MCF 10A (cell line): Measurements from ENCODE around the gene SORCS1. TPM values are rescaled to one million over a fixed set of nuclear protein-coding genes. Genes with fewer than 3 reads are reported as not detected.

ENCODE experiments used
- BruUV-seq: library from RNA; stranded (reverse); fragments of 400-500 nt; replicated peaks from 2 replicates; lab custom pipeline; 2021; lab: Mats Ljungman, UMichigan
- CTCF ChIA-PET: fragments of 300-600 bp; sonication (Branson Sonifier 250); formaldehyde crosslinking; extraction: SDS; loops from one replicate; lab custom pipeline; 2021; ENCODE audit warnings: antibody characterized with exemption, inconsistent platforms; lab: Yijun Ruan, JAX
- POLR2A ChIA-PET: fragments of 300-600, 350-650 bp; sonication (Branson Sonifier 250); formaldehyde crosslinking; extraction: SDS; loops from one replicate; lab custom pipeline; 2020; ENCODE audit warnings: antibody characterized with exemption, inconsistent platforms; lab: Yijun Ruan, JAX
- DNase-seq: peaks from one replicate; pipeline ENCODE4 v3.0.0-alpha.2; 2018; ENCODE audit not compliant: unreplicated experiment
- H3K27ac Mint-ChIP-seq: one replicate; pipeline ENCODE4 v1.8.0; 2022; ENCODE audit warnings: mild to moderate bottlenecking, low read depth, mixed read lengths; ENCODE audit not compliant: unreplicated experiment
- H3K27me3 Mint-ChIP-seq: one replicate; pipeline ENCODE4 v1.8.0; 2022; ENCODE audit warnings: mixed read lengths; ENCODE audit not compliant: insufficient read depth, unreplicated experiment
- H3K36me3 Mint-ChIP-seq: one replicate; pipeline ENCODE4 v1.8.0; 2022; ENCODE audit warnings: mild to moderate bottlenecking, moderate library complexity, mixed read lengths; ENCODE audit not compliant: insufficient read depth, unreplicated experiment
- H3K4me1 Mint-ChIP-seq: one replicate; pipeline ENCODE4 v1.8.0; 2022; ENCODE audit warnings: mixed read lengths; ENCODE audit not compliant: insufficient read depth, unreplicated experiment
- H3K4me3 Mint-ChIP-seq: one replicate; pipeline ENCODE4 v1.8.0; 2022; ENCODE audit warnings: mild to moderate bottlenecking, moderate library complexity, mixed read lengths; ENCODE audit not compliant: unreplicated experiment
- H3K9me3 Mint-ChIP-seq: one replicate; pipeline ENCODE4 v1.8.0; 2022; ENCODE audit warnings: mixed read lengths; ENCODE audit not compliant: unreplicated experiment
- CTCF ChIP-seq: fragments of 200-600 bp; IDR thresholded peaks from one replicate; pipeline ENCODE4 v1.8.0; 2022; ENCODE audit warnings: antibody characterized with exemption, mild to moderate bottlenecking; ENCODE audit not compliant: unreplicated experiment
- intact Hi-C: fragments of 100-400 bp; cut with micrococcal nuclease; formaldehyde crosslinking; loops from 2 replicates; pipeline ENCODE4 v1.14.1; 2022
- total RNA-seq: library from RNA; stranded (reverse); gene quantifications from 2 replicates; pipeline ENCODE4 v1.2.3, GENCODE V29; 2022

Gene SORCS1
- total RNA-seq, 1 experiment from 2014 or later: 0.54 TPM

GRCh38 chr10:107075117-107075516 is 89.4 kb downstream of the SORCS1 start:
- ChIA-PET CTCF (no interaction called here), POLR2A (no interaction called here)
- Mint-ChIP-seq H3K27me3 (no peaks in the 10 kb centered on the region), H3K4me1 (peaks cover 11% of the 10 kb centered on the region), H3K4me3 (no peak overlapping the region), H3K27ac (no peak overlapping the region), H3K9me3 (no peaks in the 10 kb centered on the region), H3K36me3 (no peaks in the 10 kb centered on the region)
- intact Hi-C loops: no loop called here
- BruUV-seq: no TSS peak
- no peak for TF ChIP-seq CTCF
- no peak for DNase-seq

GRCh38 chr10:107072786-107073185 is 91.7 kb downstream of the SORCS1 start:
- no peak overlapping the region for H3K27ac Mint-ChIP-seq
- no peaks in the 10 kb centered on the region for H3K27me3 Mint-ChIP-seq
- no peak for DNase-seq
- no peak overlapping the region for H3K4me3 Mint-ChIP-seq
- no peaks in the 10 kb centered on the region for H3K36me3 Mint-ChIP-seq
- H3K4me1 Mint-ChIP-seq: peaks cover 11% of the 10 kb centered on the region
- BruUV-seq: no TSS peak
- no peak for TF ChIP-seq CTCF
- H3K9me3 Mint-ChIP-seq: no peaks in the 10 kb centered on the region
- ChIA-PET CTCF (no interaction called here), POLR2A (no interaction called here)
- intact Hi-C loops: no loop called here

- no peaks in the 10 kb centered on the region for H3K36me3 Mint-ChIP-seq
- POLR2A ChIA-PET: no interaction called here
- BruUV-seq: no TSS peak
- H3K9me3 Mint-ChIP-seq: no peaks in the 10 kb centered on the region
- TF ChIP-seq CTCF: no peak
- H3K4me1 Mint-ChIP-seq: peaks cover 9% of the 10 kb centered on the region
- H3K27ac Mint-ChIP-seq: no peak overlapping the region
- no peak for DNase-seq
- intact Hi-C loops: no loop called here
- no peaks in the 10 kb centered on the region for H3K27me3 Mint-ChIP-seq
- no peak overlapping the region for H3K4me3 Mint-ChIP-seq
- CTCF ChIA-PET: no interaction called here
Observed at GRCh38 chr10:107072028-107072427, 92.5 kb downstream of the SORCS1 start.

- H3K36me3 Mint-ChIP-seq: no peaks in the 10 kb centered on the region
- BruUV-seq: no TSS peak
- intact Hi-C loops: no loop called here
- DNase-seq: no peak
- TF ChIP-seq CTCF: no peak
- POLR2A ChIA-PET: no interaction called here
- H3K27ac Mint-ChIP-seq: no peak overlapping the region
- H3K4me3 Mint-ChIP-seq: no peak overlapping the region
- no peaks in the 10 kb centered on the region for H3K27me3 Mint-ChIP-seq
- H3K9me3 Mint-ChIP-seq: no peaks in the 10 kb centered on the region
- peaks cover 2% of the 10 kb centered on the region for H3K4me1 Mint-ChIP-seq
- CTCF ChIA-PET: no interaction called here
Observed at GRCh38 chr10:107071301-107071700, 93.2 kb downstream of the SORCS1 start.
